GM23338 (cell line): ENCODE data around the gene PNLIPRP2. TPM values are rescaled to one million over a fixed set of nuclear protein-coding genes. Genes with fewer than 3 reads are reported as not detected.
A peak's percentile ranks its signal among the peaks of the same experiment; 100 is the strongest.

Experiments used
- ATAC-seq: fragments of 200-7000 bp; cut with Tn5 transposase; 3 replicates; pipeline ENCODE4 v1.9.1; 2020
- DNase-seq: peaks from one replicate; pipeline ENCODE4 v3.0.0-alpha.2; 2015; ENCODE audit warnings: low spot score
- H2AFZ ChIP-seq: fragments of 200-600 bp; sonication (generic); 2 replicates; pipeline ENCODE4 v1.8.0; 2016; ENCODE audit warnings: antibody characterized with exemption, mild to moderate bottlenecking, moderate library complexity
- H3F3A ChIP-seq: fragments of 200-600 bp; sonication (generic); replicated peaks from 2 replicates; pipeline ENCODE4 v1.8.0; 2017; ENCODE audit warnings: antibody characterized with exemption, mixed run types, low read depth
- H3K27ac ChIP-seq: fragments of 200-600 bp; sonication (generic); 2 replicates; pipeline ENCODE4 v1.6.1; 2016; ENCODE audit warnings: low read depth
- H3K27me3 ChIP-seq: fragments of 200-600 bp; sonication (generic); 2 replicates; pipeline ENCODE4 v1.8.0; 2016; ENCODE audit warnings: mild to moderate bottlenecking, mixed run types, moderate library complexity; ENCODE audit not compliant: insufficient read depth
- H3K36me3 ChIP-seq: fragments of 200-600 bp; sonication (generic); 2 replicates; pipeline ENCODE4 v1.8.0; 2016; ENCODE audit warnings: mild to moderate bottlenecking; ENCODE audit not compliant: insufficient read depth
- H3K4me1 ChIP-seq: fragments of 200-600 bp; sonication (generic); 2 replicates; pipeline ENCODE4 v1.8.0; 2016; ENCODE audit warnings: mild to moderate bottlenecking, moderate library complexity; ENCODE audit not compliant: insufficient read depth
- H3K4me2 ChIP-seq: fragments of 200-600 bp; sonication (generic); 2 replicates; pipeline ENCODE4 v1.7.1; 2017; ENCODE audit warnings: mixed run types
- H3K4me3 ChIP-seq: fragments of 200-600 bp; sonication (generic); 2 replicates; pipeline ENCODE4 v1.6.1; 2016; ENCODE audit warnings: mixed run types
- H3K79me2 ChIP-seq: fragments of 200-600 bp; sonication (generic); replicated peaks from 2 replicates; pipeline ENCODE4 v1.8.0; 2017; ENCODE audit warnings: mild to moderate bottlenecking; ENCODE audit not compliant: insufficient read depth
- H3K9me2 ChIP-seq: fragments of 200-600 bp; sonication (generic); 2 replicates; pipeline ENCODE4 v1.8.0; 2017; ENCODE audit not compliant: insufficient read depth
- H4K20me1 ChIP-seq: fragments of 200-600 bp; sonication (generic); replicated peaks from 2 replicates; pipeline ENCODE4 v1.8.0; 2017; ENCODE audit warnings: mild to moderate bottlenecking; ENCODE audit not compliant: insufficient read depth
- H3K27ac Mint-ChIP-seq: 2 replicates; pipeline ENCODE4 v1.8.0; 2020; ENCODE audit warnings: inconsistent platforms, mild to moderate bottlenecking, moderate library complexity, mixed read lengths
- H3K27me3 Mint-ChIP-seq: 3 replicates; pipeline ENCODE4 v1.8.0; 2022; ENCODE audit warnings: low read depth, mild to moderate bottlenecking, moderate library complexity, mixed read lengths, inconsistent platforms; ENCODE audit not compliant: insufficient read depth, poor library complexity
- H3K36me3 Mint-ChIP-seq: 3 replicates; pipeline ENCODE4 v1.8.0; 2021; ENCODE audit warnings: low read depth, mild to moderate bottlenecking, inconsistent platforms, moderate library complexity, mixed read lengths
- H3K4me1 Mint-ChIP-seq: 3 replicates; pipeline ENCODE4 v1.8.0; 2020; ENCODE audit warnings: mild to moderate bottlenecking, inconsistent platforms, mixed read lengths
- H3K4me3 Mint-ChIP-seq: 3 replicates; pipeline ENCODE4 v1.8.0; 2021; ENCODE audit warnings: moderate library complexity, mild to moderate bottlenecking, inconsistent platforms, mixed read lengths
- H3K9me3 Mint-ChIP-seq: 3 replicates; pipeline ENCODE4 v1.8.0; 2020; ENCODE audit warnings: moderate library complexity, mild to moderate bottlenecking, inconsistent platforms, mixed read lengths
- EZH2phosphoT487 ChIP-seq: fragments of 200-600 bp; sonication (generic); IDR thresholded peaks from one replicate; pipeline ENCODE4 v1.8.1; 2018; ENCODE audit warnings: antibody characterized with exemption; ENCODE audit not compliant: unreplicated experiment
- JUNB ChIP-seq: IDR thresholded peaks from one replicate; pipeline ENCODE4 v1.6.1; 2016; ENCODE audit warnings: antibody characterized with exemption; ENCODE audit not compliant: unreplicated experiment
- NANOG ChIP-seq: IDR thresholded peaks from 2 replicates; pipeline ENCODE4 v1.6.1; 2016; ENCODE audit warnings: antibody characterized with exemption, borderline replicate concordance
- REST ChIP-seq: IDR thresholded peaks from one replicate; pipeline ENCODE4 v1.6.1; 2018; ENCODE audit warnings: antibody characterized with exemption; ENCODE audit not compliant: unreplicated experiment
- STAT1 ChIP-seq: IDR thresholded peaks from one replicate; pipeline ENCODE4 v1.6.1; 2016; ENCODE audit warnings: antibody characterized with exemption; ENCODE audit not compliant: unreplicated experiment
- ZNF331 ChIP-seq: fragments of 250-450 bp; sonication (Bioruptor Pico); IDR thresholded peaks from 2 replicates; pipeline ENCODE4 v1.5.0; 2020; ENCODE audit warnings: low read depth, mild to moderate bottlenecking, moderate library complexity
- polyA plus RNA-seq: library from polyadenylated mRNA; unstranded; fragments of >200 nt; fragmentation: Nextera tagmentation; extraction: Ambion mirVana; gene quantifications from 2 replicates; pipeline ENCODE4 v1.2.1, GENCODE V29; 2016
- total RNA-seq: library from RNA; depleted of rRNA; stranded (reverse); fragments of >200 nt; shearing (Covaris generic); gene quantifications from 2 replicates; pipeline ENCODE4 v1.2.3, GENCODE V29; 2014
- TF ChIP-seq, protein P1 (sequence below), 2 experiments: fragments of 200-600 bp in 1 of 2; sonication (generic) in 1 of 2; conservative IDR thresholded peaks; 2 replicates each; pipeline versions ENCODE4 v1.5.1 to v1.6.1; 2016 to 2017; ENCODE audit warnings: antibody characterized with exemption in 2 of 2, low read depth in 2 of 2, mild to moderate bottlenecking in 2 of 2, moderate library complexity in 1 of 2

The PNLIPRP2 gene
- total and polyA plus RNA-seq, 2 experiments from 2014 or later: 0.24 TPM; not detected in 1

- Histone ChIP-seq H3K79me2 (no peaks in the 10 kb centered on the region), H3K36me3 (no peaks in the 10 kb centered on the region), H3F3A (no peaks in the 10 kb centered on the region), H3K4me1 (no peaks in the 10 kb centered on the region), H4K20me1 (no peaks in the 10 kb centered on the region), H3K4me2 (no peak overlapping the region), H3K4me3 (no peak overlapping the region), H3K27me3 (no peaks in the 10 kb centered on the region), H2AFZ (peak overlapping the region; percentile 67; the same call in 1 of the 2 replicates), H3K9me2 (0 out of 2 replicates have a peak, but pooled peaks cover 3% of the 10 kb centered on the region), H3K27ac (no peak overlapping the region)
- ATAC-seq (peak; percentile 98), DNase-seq (peak; percentile 74)
- no peak overlapping the region for H3K4me3 Mint-ChIP-seq
- H3K36me3 Mint-ChIP-seq: no peaks in the 10 kb centered on the region
- TF ChIP-seq, protein P1, sequence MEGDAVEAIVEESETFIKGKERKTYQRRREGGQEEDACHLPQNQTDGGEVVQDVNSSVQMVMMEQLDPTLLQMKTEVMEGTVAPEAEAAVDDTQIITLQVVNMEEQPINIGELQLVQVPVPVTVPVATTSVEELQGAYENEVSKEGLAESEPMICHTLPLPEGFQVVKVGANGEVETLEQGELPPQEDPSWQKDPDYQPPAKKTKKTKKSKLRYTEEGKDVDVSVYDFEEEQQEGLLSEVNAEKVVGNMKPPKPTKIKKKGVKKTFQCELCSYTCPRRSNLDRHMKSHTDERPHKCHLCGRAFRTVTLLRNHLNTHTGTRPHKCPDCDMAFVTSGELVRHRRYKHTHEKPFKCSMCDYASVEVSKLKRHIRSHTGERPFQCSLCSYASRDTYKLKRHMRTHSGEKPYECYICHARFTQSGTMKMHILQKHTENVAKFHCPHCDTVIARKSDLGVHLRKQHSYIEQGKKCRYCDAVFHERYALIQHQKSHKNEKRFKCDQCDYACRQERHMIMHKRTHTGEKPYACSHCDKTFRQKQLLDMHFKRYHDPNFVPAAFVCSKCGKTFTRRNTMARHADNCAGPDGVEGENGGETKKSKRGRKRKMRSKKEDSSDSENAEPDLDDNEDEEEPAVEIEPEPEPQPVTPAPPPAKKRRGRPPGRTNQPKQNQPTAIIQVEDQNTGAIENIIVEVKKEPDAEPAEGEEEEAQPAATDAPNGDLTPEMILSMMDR (conservative IDR thresholded peaks at IDR 0.05; ENCODE audit: low read depth in 2 of 2): peak; percentile 46 to 53
- TF ChIP-seq EZH2phosphoT487: no peak
- H3K27ac Mint-ChIP-seq: no peak overlapping the region
- H3K9me3 Mint-ChIP-seq: peaks cover 2% of the 10 kb centered on the region; the same call in 1 of the 3 replicates
- no peaks in the 10 kb centered on the region; the same call in 2 of the 3 replicates for H3K4me1 Mint-ChIP-seq
- peaks cover 2% of the 10 kb centered on the region for H3K27me3 Mint-ChIP-seq
These were observed 34.1 kb downstream of the PNLIPRP2 start for GRCh38 chr10:116654816-116655215.

DNA sequence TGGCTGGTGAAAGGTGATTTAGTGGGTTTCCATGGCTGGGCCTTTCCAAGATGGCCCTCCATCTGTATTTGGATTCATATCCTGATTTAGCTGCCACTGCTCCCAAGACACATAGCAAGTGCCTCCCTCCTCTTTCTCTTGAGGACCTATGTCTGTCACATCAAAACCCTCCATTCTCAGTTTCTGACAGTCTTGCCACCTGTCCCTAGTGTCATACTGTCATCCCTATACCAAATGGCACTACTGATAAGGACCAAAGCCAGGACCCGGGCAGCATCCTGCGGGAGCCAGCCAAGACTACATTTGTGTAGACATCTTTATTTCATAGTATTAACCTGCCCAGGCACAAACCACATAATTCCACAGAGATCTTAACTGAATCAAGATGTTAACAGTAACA, 34.8 kb downstream of the PNLIPRP2 start:
- H3K27me3 ChIP-seq: no peaks in the 10 kb centered on the region
- no peaks in the 10 kb centered on the region for H3F3A ChIP-seq
- ATAC-seq (no peak), DNase-seq (no peak)
- H3K4me3 ChIP-seq: no peak overlapping the region
- H4K20me1 ChIP-seq: no peaks in the 10 kb centered on the region
- TF ChIP-seq REST: no peak
- TF ChIP-seq JUNB: no peak
- no peak for TF ChIP-seq ZNF331 (CRISPR knock-in tag)
- TF ChIP-seq EZH2phosphoT487: no peak
- no peak for TF ChIP-seq NANOG
- TF ChIP-seq STAT1: no peak
- TF ChIP-seq, protein P1 (conservative IDR thresholded peaks at IDR 0.05; ENCODE audit: low read depth in 2 of 2): no peak
- 0 out of 2 replicates have a peak, but pooled peaks cover 3% of the 10 kb centered on the region for H3K9me2 ChIP-seq
- H3K9me3 Mint-ChIP-seq: no peaks in the 10 kb centered on the region
- H3K4me3 Mint-ChIP-seq: no peak overlapping the region
- no peaks in the 10 kb centered on the region for H3K79me2 ChIP-seq
- H3K36me3 ChIP-seq: no peaks in the 10 kb centered on the region
- no peak overlapping the region for H3K4me2 ChIP-seq
- peaks cover 2% of the 10 kb centered on the region for H3K27me3 Mint-ChIP-seq
- H3K4me1 ChIP-seq: no peaks in the 10 kb centered on the region
- no peaks in the 10 kb centered on the region for H3K36me3 Mint-ChIP-seq
- H3K27ac ChIP-seq: no peak overlapping the region
- H3K4me1 Mint-ChIP-seq: no peaks in the 10 kb centered on the region; the same call in 2 of the 3 replicates
- no peak overlapping the region for H3K27ac Mint-ChIP-seq
- no peak overlapping the region for H2AFZ ChIP-seq
